ENCODE data around the gene FAM210B. TPM values are rescaled to one million over a fixed set of nuclear protein-coding genes. Genes with fewer than 3 reads are reported as not detected.

Gene FAM210B
- total and polyA plus RNA-seq, 2 of the 13 experiments (the other 11 are each of a cell fraction or from before 2014, with no cell fraction given), result 75.9 to 107 TPM

- no peak for TF ChIP-seq KIAA2018 (CRISPR knock-in tag; IDR thresholded peaks at IDR 0.05; ENCODE audit: borderline replicate concordance)
- no peak for TF ChIP-seq ZNF775 (CRISPR knock-in tag; IDR thresholded peaks at IDR 0.05; ENCODE audit: borderline replicate concordance)
- no peak for TF ChIP-seq KLF6 (CRISPR knock-in tag; IDR thresholded peaks at IDR 0.05)
- TF ChIP-seq NR2F1 (CRISPR knock-in tag; IDR thresholded peaks at IDR 0.05), result no peak
- TF ChIP-seq RFX3 (CRISPR knock-in tag; IDR thresholded peaks at IDR 0.05), result no peak
- no peak for TF ChIP-seq NRL (CRISPR knock-in tag; IDR thresholded peaks at IDR 0.05; ENCODE audit: borderline replicate concordance)
- TF ChIP-seq, protein P1, sequence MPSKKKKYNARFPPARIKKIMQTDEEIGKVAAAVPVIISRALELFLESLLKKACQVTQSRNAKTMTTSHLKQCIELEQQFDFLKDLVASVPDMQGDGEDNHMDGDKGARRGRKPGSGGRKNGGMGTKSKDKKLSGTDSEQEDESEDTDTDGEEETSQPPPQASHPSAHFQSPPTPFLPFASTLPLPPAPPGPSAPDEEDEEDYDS (CRISPR knock-in tag; IDR thresholded peaks at IDR 0.05), result no peak
- no peak for TF ChIP-seq KDM1A (CRISPR knock-in tag; IDR thresholded peaks at IDR 0.05)
- no peak for TF ChIP-seq SMAD3 (CRISPR knock-in tag; IDR thresholded peaks at IDR 0.05)
- no peak for TF ChIP-seq ZNF318 (CRISPR knock-in tag; IDR thresholded peaks at IDR 0.05)
- no peak for TF ChIP-seq KDM6A (CRISPR knock-in tag; IDR thresholded peaks at IDR 0.05; ENCODE audit: low read depth)
- TF ChIP-seq ZNF83 (CRISPR knock-in tag; IDR thresholded peaks at IDR 0.05; ENCODE audit: borderline replicate concordance), result no peak
- TF ChIP-seq ZNF326 (CRISPR knock-in tag; IDR thresholded peaks at IDR 0.05; ENCODE audit: borderline replicate concordance), result no peak
- TF ChIP-seq TBX2 (CRISPR knock-in tag; IDR thresholded peaks at IDR 0.05; ENCODE audit: borderline replicate concordance), result no peak
Observed at GRCh38 chr20:56348305-56348693, 10.5 kb upstream of the FAM210B start (continued).
